Hepatocyte (in vitro differentiated cells): ENCODE results near the gene ADD2. TPM values are rescaled to one million over a fixed set of nuclear protein-coding genes. Genes with fewer than 3 reads are reported as not detected.

Source experiments
- DNase-seq: peaks from one replicate; pipeline ENCODE4 v3.0.0-alpha.2; 2016; ENCODE audit warnings: low spot score
- H2AFZ ChIP-seq: fragments of 200-600 bp; sonication (generic); 2 replicates; pipeline ENCODE4 v1.6.0; 2016; ENCODE audit warnings: antibody characterized with exemption, mild to moderate bottlenecking
- H3K27ac ChIP-seq: fragments of 200-600 bp; sonication (generic); 2 replicates; pipeline ENCODE4 v1.5.1; 2016; ENCODE audit warnings: mild to moderate bottlenecking
- H3K27me3 ChIP-seq: fragments of 200-600 bp; sonication (generic); 2 replicates; pipeline ENCODE4 v1.6.1; 2016
- H3K36me3 ChIP-seq: fragments of 200-600 bp; sonication (generic); replicated peaks from 2 replicates; pipeline ENCODE4 v1.5.1; 2016; ENCODE audit warnings: low read depth; ENCODE audit not compliant: insufficient read depth
- H3K4me1 ChIP-seq: fragments of 200-600 bp; sonication (generic); 2 replicates; pipeline ENCODE4 v1.5.1; 2016; ENCODE audit warnings: mild to moderate bottlenecking, moderate library complexity; ENCODE audit not compliant: insufficient read depth
- H3K4me2 ChIP-seq: fragments of 200-600 bp; sonication (generic); 2 replicates; pipeline ENCODE4 v1.6.0; 2016
- H3K4me3 ChIP-seq: fragments of 200-600 bp; sonication (generic); 2 replicates; pipeline ENCODE4 v1.5.1; 2016; ENCODE audit warnings: mild to moderate bottlenecking
- H3K79me2 ChIP-seq: fragments of 200-600 bp; sonication (generic); 2 replicates; pipeline ENCODE4 v1.6.0; 2017; ENCODE audit warnings: mild to moderate bottlenecking
- H3K9me2 ChIP-seq: fragments of 200-600 bp; sonication (generic); replicated peaks from 2 replicates; pipeline ENCODE4 v1.6.0; 2017; ENCODE audit warnings: mild to moderate bottlenecking; ENCODE audit not compliant: insufficient read depth
- H3K9me3 ChIP-seq: fragments of 200-600 bp; sonication (generic); 2 replicates; pipeline ENCODE4 v1.5.1; 2016; ENCODE audit warnings: low read depth, mild to moderate bottlenecking
- H4K20me1 ChIP-seq: fragments of 200-600 bp; sonication (generic); 2 replicates; pipeline ENCODE4 v1.6.0; 2016; ENCODE audit warnings: mild to moderate bottlenecking; ENCODE audit not compliant: insufficient read depth, poor library complexity, severe bottlenecking
- CTCF ChIP-seq: fragments of 200-600 bp; sonication (generic); IDR thresholded peaks from 2 replicates; pipeline ENCODE4 v1.5.1; 2016; ENCODE audit warnings: antibody characterized with exemption, mild to moderate bottlenecking; ENCODE audit not compliant: poor library complexity
- EZH2 ChIP-seq: fragments of 200-600 bp; sonication (generic); IDR thresholded peaks from 2 replicates; pipeline ENCODE4 v1.6.1; 2016; ENCODE audit warnings: antibody characterized with exemption, mild to moderate bottlenecking, borderline replicate concordance
- EZH2phosphoT487 ChIP-seq: fragments of 200-600 bp; sonication (generic); IDR thresholded peaks from one replicate; pipeline ENCODE4 v1.6.1; 2018; ENCODE audit warnings: antibody characterized with exemption, mild to moderate bottlenecking, low read depth, moderate library complexity; ENCODE audit not compliant: unreplicated experiment, severe bottlenecking
- WGBS: methylation state at CpG from one replicate; pipeline ENCODE4 v1.1.6; 2016; ENCODE audit warnings: low lambda C conversion rate; ENCODE audit errors: missing lambda C conversion rate; 5-methylcytosine and 5-hydroxymethylcytosine counted together
- polyA plus RNA-seq: library from polyadenylated mRNA; unstranded; fragments of >200 nt; fragmentation: Nextera tagmentation; extraction: Ambion mirVana; gene quantifications from 2 replicates; pipeline ENCODE4 v1.2.1, GENCODE V29; 2016
- total RNA-seq: library from RNA; depleted of rRNA; stranded (reverse); fragments of >200 nt; gene quantifications from 2 replicates; pipeline ENCODE4 v1.2.3, GENCODE V29; 2014

ADD2 gene
- total and polyA plus RNA-seq, 2 experiments from 2014 or later = 0.74 to 2.4 TPM

GRCh38 chr2:70716951-70717350 lies 51.0 kb downstream of the ADD2 start:
- Histone ChIP-seq H3K27ac (no peak overlapping the region), H3K9me2 (no peaks in the 10 kb centered on the region), H3K4me1 (no peaks in the 10 kb centered on the region), H3K9me3 (no peaks in the 10 kb centered on the region), H3K4me2 (no peak overlapping the region), H3K79me2 (no peaks in the 10 kb centered on the region), H3K27me3 (no peaks in the 10 kb centered on the region), H3K36me3 (no peaks in the 10 kb centered on the region), H3K4me3 (no peak overlapping the region), H4K20me1 (no peaks in the 10 kb centered on the region), H2AFZ (no peak overlapping the region)
- 90% methylated on average over 3 of the region's 3 CpGs for WGBS
- no peak for DNase-seq
- TF ChIP-seq CTCF (no peak), EZH2 (no peak), EZH2phosphoT487 (no peak)

GRCh38 chr2:70716131-70716743 lies 51.8 kb downstream of the ADD2 start:
- WGBS = 90% methylated on average over 7 of the region's 7 CpGs
- TF ChIP-seq EZH2 (no peak), CTCF (no peak), EZH2phosphoT487 (no peak)
- Histone ChIP-seq H3K79me2 (no peaks in the 10 kb centered on the region), H3K36me3 (no peaks in the 10 kb centered on the region), H3K27me3 (no peaks in the 10 kb centered on the region), H3K4me2 (no peak overlapping the region), H3K4me1 (no peaks in the 10 kb centered on the region), H2AFZ (no peak overlapping the region), H3K4me3 (no peak overlapping the region), H3K9me3 (no peaks in the 10 kb centered on the region), H3K9me2 (no peaks in the 10 kb centered on the region), H3K27ac (no peak overlapping the region), H4K20me1 (no peaks in the 10 kb centered on the region)
- no peak for DNase-seq

- Histone ChIP-seq H3K9me3 (no peaks in the 10 kb centered on the region), H3K36me3 (no peaks in the 10 kb centered on the region), H3K9me2 (no peaks in the 10 kb centered on the region), H3K27me3 (no peaks in the 10 kb centered on the region), H3K79me2 (no peaks in the 10 kb centered on the region), H3K4me1 (no peaks in the 10 kb centered on the region), H3K4me3 (no peak overlapping the region), H3K27ac (no peak overlapping the region), H2AFZ (no peak overlapping the region), H3K4me2 (no peak overlapping the region), H4K20me1 (no peaks in the 10 kb centered on the region)
- 88% methylated on average over 5 of the region's 7 CpGs for WGBS
- DNase-seq = no peak
- TF ChIP-seq CTCF (no peak), EZH2 (no peak), EZH2phosphoT487 (no peak)
These were observed 52.7 kb downstream of the ADD2 start for GRCh38 chr2:70715071-70715985.
